HEK293 (cell line): Measurements from ENCODE around the gene LRCH2.

Source experiments
- CTCF ChIA-PET: fragments of 350-600 bp; formaldehyde crosslinking; extraction: SDS; loops from one replicate; lab custom pipeline; 2021; ENCODE audit warnings: antibody characterized with exemption; lab: Yijun Ruan, JAX
- POLR2A ChIA-PET: fragments of 300-600 bp; formaldehyde crosslinking; extraction: SDS; loops from one replicate; lab custom pipeline; 2020; ENCODE audit warnings: antibody characterized with exemption, inconsistent platforms; lab: Yijun Ruan, JAX
- H3K27ac ChIP-seq: fragments of 200-500 bp; sonication (Bioruptor generic); 2 replicates; pipeline ENCODE4 v1.5.1; 2014; ENCODE audit warnings: low read depth, low read length, control low read depth, inconsistent platforms; ENCODE audit errors: extremely low read depth
- H3K36me3 ChIP-seq, 2 experiments: fragments of 200-500 bp in 1 of 2; sonication (Bioruptor generic) in 1 of 2; 1 replicate in 1 of 2; 2 replicates in 1 of 2; pipeline ENCODE4 v1.5.1; 2014 to 2017; ENCODE audit warnings: inconsistent platforms in 2 of 2, low read length in 2 of 2; ENCODE audit not compliant: control insufficient read depth in 2 of 2, insufficient read depth in 1 of 2
- H3K4me1 ChIP-seq: fragments of 200-500 bp; sonication (Bioruptor generic); 2 replicates; pipeline ENCODE4 v1.5.1; 2014; ENCODE audit warnings: mild to moderate bottlenecking, low read length, inconsistent platforms; ENCODE audit not compliant: control insufficient read depth, insufficient read depth
- H3K4me3 ChIP-seq: 2 replicates; pipeline ENCODE4 v1.5.1; 2011; ENCODE audit warnings: low read depth, mild to moderate bottlenecking, control low read depth, low read length, moderate library complexity
- H3K9me3 ChIP-seq: fragments of 200-500 bp; sonication (Bioruptor generic); 2 replicates; pipeline ENCODE4 v1.5.1; 2014; ENCODE audit warnings: low read depth, low read length, inconsistent platforms; ENCODE audit not compliant: control insufficient read depth, insufficient read depth
- GLI4 ChIP-seq: fragments of 450-650 bp; formaldehyde crosslinking; IDR thresholded peaks from 2 replicates; pipeline ENCODE4 v1.5.1; 2016; ENCODE audit warnings: missing biosample characterization, missing genetic modification characterization
- MZF1 ChIP-seq: fragments of 450-650 bp; formaldehyde crosslinking; IDR thresholded peaks from 2 replicates; pipeline ENCODE4 v1.5.1; 2017; ENCODE audit warnings: missing biosample characterization, missing genetic modification characterization, borderline replicate concordance
- OVOL3 ChIP-seq: fragments of 450-650 bp; formaldehyde crosslinking; IDR thresholded peaks from 2 replicates; pipeline ENCODE4 v1.5.1; 2016; ENCODE audit warnings: missing biosample characterization, missing genetic modification characterization
- SETDB1 ChIP-seq: IDR thresholded peaks from one replicate; pipeline ENCODE4 v1.6.1; 2017; ENCODE audit warnings: mild to moderate bottlenecking, low read length, moderate library complexity, mixed read lengths; ENCODE audit not compliant: insufficient read length
- SP2 ChIP-seq: fragments of 450-650 bp; formaldehyde crosslinking; IDR thresholded peaks from 2 replicates; pipeline ENCODE4 v1.5.1; 2016; ENCODE audit warnings: missing biosample characterization, missing genetic modification characterization
- ZFHX2 ChIP-seq: fragments of 450-650 bp; formaldehyde crosslinking; conservative IDR thresholded peaks from 2 replicates; pipeline ENCODE4 v1.5.1; 2016; ENCODE audit warnings: missing biosample characterization, missing genetic modification characterization
- ZFP69B ChIP-seq: fragments of 450-650 bp; formaldehyde crosslinking; IDR thresholded peaks from 2 replicates; pipeline ENCODE4 v1.5.1; 2016; ENCODE audit warnings: missing biosample characterization, missing genetic modification characterization
- ZNF324 ChIP-seq: fragments of 450-650 bp; formaldehyde crosslinking; IDR thresholded peaks from 2 replicates; pipeline ENCODE4 v1.5.1; 2016; ENCODE audit warnings: missing biosample characterization, missing genetic modification characterization
- ZNF341 ChIP-seq: fragments of 450-650 bp; formaldehyde crosslinking; IDR thresholded peaks from 2 replicates; pipeline ENCODE4; 2016; ENCODE audit warnings: low read depth, missing biosample characterization, missing genetic modification characterization
- ZNF747 ChIP-seq: fragments of 450-650 bp; formaldehyde crosslinking; IDR thresholded peaks from 2 replicates; pipeline ENCODE4 v1.5.1; 2016; ENCODE audit warnings: missing biosample characterization, missing genetic modification characterization
- ZNF777 ChIP-seq: fragments of 450-650 bp; formaldehyde crosslinking; IDR thresholded peaks from 2 replicates; pipeline ENCODE4 v1.5.1; 2017; ENCODE audit warnings: missing biosample characterization, missing genetic modification characterization, borderline replicate concordance
- TF ChIP-seq, protein P1 (sequence below): fragments of 450-650 bp; formaldehyde crosslinking; IDR thresholded peaks from 2 replicates; pipeline ENCODE4 v1.5.1; 2016; ENCODE audit warnings: missing biosample characterization, missing genetic modification characterization
- TF ChIP-seq, protein P2 (sequence below): fragments of 450-650 bp; formaldehyde crosslinking; IDR thresholded peaks from 2 replicates; pipeline ENCODE4 v1.5.1; 2016; ENCODE audit warnings: missing biosample characterization, missing genetic modification characterization
- TF ChIP-seq, protein P3 (sequence below): fragments of 450-650 bp; formaldehyde crosslinking; IDR thresholded peaks from 2 replicates; pipeline ENCODE4 v1.5.1; 2017; ENCODE audit warnings: missing biosample characterization, missing genetic modification characterization
- TF ChIP-seq, protein P4 (sequence below): fragments of 450-650 bp; formaldehyde crosslinking; IDR thresholded peaks from 2 replicates; pipeline ENCODE4 v1.5.1; 2016; ENCODE audit warnings: missing biosample characterization, missing genetic modification characterization
- TF ChIP-seq, protein P5 (sequence below): fragments of 450-650 bp; formaldehyde crosslinking; IDR thresholded peaks from 2 replicates; pipeline ENCODE4 v1.5.1; 2016; ENCODE audit warnings: missing biosample characterization, missing genetic modification characterization
- TF ChIP-seq, protein P6 (sequence below): fragments of 450-650 bp; formaldehyde crosslinking; IDR thresholded peaks from 2 replicates; pipeline ENCODE4 v1.5.1; 2017; ENCODE audit warnings: missing biosample characterization, missing genetic modification characterization

Gene LRCH2

DNA sequence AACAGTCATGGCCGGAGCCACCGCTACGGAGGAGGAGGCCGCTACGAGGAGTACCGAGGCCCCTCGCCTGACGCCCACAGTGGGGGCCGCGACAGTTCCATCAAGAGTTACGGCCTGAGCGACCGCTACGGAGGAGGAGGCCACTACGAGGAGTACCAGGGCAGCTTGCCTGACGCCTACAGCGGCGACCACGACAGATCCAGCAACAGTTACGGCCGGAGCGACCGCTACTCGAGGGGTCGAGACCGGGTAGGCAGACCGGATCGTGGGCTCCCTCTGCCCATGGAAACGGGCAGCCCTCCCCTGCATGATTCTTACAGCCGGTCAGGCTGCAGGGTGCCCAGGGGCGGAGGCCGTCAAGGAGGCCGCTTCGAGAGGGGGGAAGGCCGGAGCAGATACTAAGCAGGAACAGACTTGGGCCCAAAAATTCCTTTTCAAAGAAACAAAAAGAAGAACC lies 41.6 kb downstream of the LRCH2 start (continued):
- TF ChIP-seq ZNF747 (tag by site-specific recombination): no peak
- TF ChIP-seq ZNF324: no peak
- TF ChIP-seq SP2 (tag by site-specific recombination): no peak
- TF ChIP-seq GLI4 (tag by site-specific recombination): no peak

DNA sequence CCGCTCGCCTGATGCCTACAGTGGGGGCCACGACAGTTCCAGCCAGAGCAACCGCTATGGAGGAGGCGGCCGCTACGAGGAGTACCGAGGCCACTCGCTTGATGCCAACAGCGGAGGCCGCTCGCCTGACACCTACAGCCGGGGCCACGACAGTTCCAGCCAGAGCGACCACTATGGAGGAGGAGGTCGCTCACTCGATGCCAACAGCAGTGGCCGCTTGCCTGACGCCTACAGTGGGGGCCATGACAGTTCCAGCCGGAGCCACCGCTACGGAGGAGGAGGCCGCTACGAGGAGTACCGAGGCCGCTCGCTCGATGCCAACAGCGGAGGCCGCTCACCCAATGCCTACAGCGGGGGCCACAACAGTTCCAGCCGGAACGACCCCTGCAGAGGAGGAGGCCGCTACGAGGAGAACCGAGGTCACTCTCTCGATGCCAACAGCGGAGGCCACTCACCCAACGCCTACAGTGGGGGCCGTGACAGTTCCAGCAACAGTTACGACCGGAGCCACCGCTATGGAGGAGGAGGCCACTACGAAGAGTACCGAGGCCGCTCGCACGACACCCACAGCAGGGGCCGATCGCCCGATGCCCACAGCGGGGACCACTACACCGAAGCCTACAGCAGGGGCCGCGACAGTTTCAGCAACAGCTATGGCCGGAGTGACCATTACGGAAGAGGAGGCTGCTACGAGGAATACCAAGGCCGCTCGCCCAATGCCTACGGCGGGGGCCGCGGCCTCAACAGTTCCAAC lies 42.2 kb downstream of the LRCH2 start:
- Histone ChIP-seq H3K9me3 (no peaks in the 10 kb centered on the region), H3K4me3 (no peak overlapping the region), H3K27ac (no peak overlapping the region), H3K36me3 (peaks cover 3 to 8% of the 10 kb centered on the region in 2 experiments; a peak in 1 of 3 replicates), H3K4me1 (no peaks in the 10 kb centered on the region)
- TF ChIP-seq, protein P1, sequence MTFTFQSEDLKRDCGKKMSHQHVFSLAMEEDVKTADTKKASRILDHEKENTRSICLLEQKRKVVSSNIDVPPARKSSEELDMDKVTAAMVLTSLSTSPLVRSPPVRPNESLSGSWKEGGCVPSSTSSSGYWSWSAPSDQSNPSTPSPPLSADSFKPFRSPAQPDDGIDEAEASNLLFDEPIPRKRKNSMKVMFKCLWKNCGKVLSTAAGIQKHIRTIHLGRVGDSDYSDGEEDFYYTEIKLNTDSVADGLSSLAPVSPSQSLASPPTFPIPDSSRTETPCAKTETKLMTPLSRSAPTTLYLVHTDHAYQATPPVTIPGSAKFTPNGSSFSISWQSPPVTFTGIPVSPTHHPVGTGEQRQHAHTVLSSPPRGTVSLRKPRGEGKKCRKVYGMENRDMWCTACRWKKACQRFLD (tag by site-specific recombination): no peak
- TF ChIP-seq ZNF341 (tag by site-specific recombination): no peak
- TF ChIP-seq ZFP69B (tag by site-specific recombination): no peak
- no peak for TF ChIP-seq OVOL3 (tag by site-specific recombination)
- TF ChIP-seq, protein P2, sequence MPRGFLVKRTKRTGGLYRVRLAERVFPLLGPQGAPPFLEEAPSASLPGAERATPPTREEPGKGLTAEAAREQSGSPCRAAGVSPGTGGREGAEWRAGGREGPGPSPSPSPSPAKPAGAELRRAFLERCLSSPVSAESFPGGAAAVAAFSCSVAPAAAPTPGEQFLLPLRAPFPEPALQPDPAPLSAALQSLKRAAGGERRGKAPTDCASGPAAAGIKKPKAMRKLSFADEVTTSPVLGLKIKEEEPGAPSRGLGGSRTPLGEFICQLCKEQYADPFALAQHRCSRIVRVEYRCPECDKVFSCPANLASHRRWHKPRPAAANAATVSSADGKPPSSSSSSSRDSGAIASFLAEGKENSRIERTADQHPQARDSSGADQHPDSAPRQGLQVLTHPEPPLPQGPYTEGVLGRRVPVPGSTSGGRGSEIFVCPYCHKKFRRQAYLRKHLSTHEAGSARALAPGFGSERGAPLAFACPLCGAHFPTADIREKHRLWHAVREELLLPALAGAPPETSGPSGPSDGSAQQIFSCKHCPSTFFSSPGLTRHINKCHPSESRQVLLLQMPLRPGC: no peak
- TF ChIP-seq, protein P3, sequence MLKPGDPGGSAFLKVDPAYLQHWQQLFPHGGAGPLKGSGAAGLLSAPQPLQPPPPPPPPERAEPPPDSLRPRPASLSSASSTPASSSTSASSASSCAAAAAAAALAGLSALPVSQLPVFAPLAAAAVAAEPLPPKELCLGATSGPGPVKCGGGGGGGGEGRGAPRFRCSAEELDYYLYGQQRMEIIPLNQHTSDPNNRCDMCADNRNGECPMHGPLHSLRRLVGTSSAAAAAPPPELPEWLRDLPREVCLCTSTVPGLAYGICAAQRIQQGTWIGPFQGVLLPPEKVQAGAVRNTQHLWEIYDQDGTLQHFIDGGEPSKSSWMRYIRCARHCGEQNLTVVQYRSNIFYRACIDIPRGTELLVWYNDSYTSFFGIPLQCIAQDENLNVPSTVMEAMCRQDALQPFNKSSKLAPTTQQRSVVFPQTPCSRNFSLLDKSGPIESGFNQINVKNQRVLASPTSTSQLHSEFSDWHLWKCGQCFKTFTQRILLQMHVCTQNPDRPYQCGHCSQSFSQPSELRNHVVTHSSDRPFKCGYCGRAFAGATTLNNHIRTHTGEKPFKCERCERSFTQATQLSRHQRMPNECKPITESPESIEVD (tag by site-specific recombination): no peak
- TF ChIP-seq ZFHX2: no peak
- TF ChIP-seq, protein P4, sequence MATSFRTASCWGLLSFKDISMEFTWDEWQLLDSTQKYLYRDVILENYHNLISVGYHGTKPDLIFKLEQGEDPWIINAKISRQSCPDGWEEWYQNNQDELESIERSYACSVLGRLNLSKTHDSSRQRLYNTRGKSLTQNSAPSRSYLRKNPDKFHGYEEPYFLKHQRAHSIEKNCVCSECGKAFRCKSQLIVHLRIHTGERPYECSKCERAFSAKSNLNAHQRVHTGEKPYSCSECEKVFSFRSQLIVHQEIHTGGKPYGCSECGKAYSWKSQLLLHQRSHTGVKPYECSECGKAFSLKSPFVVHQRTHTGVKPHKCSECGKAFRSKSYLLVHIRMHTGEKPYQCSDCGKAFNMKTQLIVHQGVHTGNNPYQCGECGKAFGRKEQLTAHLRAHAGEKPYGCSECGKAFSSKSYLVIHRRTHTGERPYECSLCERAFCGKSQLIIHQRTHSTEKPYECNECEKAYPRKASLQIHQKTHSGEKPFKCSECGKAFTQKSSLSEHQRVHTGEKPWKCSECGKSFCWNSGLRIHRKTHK (tag by site-specific recombination): no peak
- TF ChIP-seq MZF1 (tag by site-specific recombination): no peak
- TF ChIP-seq, protein P5, sequence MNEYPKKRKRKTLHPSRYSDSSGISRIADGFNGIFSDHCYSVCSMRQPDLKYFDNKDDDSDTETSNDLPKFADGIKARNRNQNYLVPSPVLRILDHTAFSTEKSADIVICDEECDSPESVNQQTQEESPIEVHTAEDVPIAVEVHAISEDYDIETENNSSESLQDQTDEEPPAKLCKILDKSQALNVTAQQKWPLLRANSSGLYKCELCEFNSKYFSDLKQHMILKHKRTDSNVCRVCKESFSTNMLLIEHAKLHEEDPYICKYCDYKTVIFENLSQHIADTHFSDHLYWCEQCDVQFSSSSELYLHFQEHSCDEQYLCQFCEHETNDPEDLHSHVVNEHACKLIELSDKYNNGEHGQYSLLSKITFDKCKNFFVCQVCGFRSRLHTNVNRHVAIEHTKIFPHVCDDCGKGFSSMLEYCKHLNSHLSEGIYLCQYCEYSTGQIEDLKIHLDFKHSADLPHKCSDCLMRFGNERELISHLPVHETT: no peak
- no peak for TF ChIP-seq ZNF777 (tag by site-specific recombination)
- TF ChIP-seq, protein P6, sequence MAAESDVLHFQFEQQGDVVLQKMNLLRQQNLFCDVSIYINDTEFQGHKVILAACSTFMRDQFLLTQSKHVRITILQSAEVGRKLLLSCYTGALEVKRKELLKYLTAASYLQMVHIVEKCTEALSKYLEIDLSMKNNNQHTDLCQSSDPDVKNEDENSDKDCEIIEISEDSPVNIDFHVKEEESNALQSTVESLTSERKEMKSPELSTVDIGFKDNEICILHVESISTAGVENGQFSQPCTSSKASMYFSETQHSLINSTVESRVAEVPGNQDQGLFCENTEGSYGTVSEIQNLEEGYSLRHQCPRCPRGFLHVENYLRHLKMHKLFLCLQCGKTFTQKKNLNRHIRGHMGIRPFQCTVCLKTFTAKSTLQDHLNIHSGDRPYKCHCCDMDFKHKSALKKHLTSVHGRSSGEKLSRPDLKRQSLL (tag by site-specific recombination): no peak
- TF ChIP-seq SETDB1: no peak
- ChIA-PET POLR2A (no interaction called here), CTCF (no interaction called here)
